Muscle of leg (tissue), 16 donors: ENCODE data around the gene THOC5. TPM values are rescaled to one million over a fixed set of nuclear protein-coding genes. Genes with fewer than 3 reads are reported as not detected.
"Not testable (repeated sequence)": the region's sequence is repeated elsewhere in the genome, so short reads cannot be mapped to it uniquely, and the experiment has no call there.

ENCODE experiments used
- DNase-seq: peaks from one replicate; pipeline ENCODE4 v3.0.0; 2013
- H3K27ac ChIP-seq: one replicate; pipeline ENCODE4 v1.5.1; 2013; ENCODE audit warnings: mild to moderate bottlenecking, low read length, control low read depth
- H3K27me3 ChIP-seq: one replicate; pipeline ENCODE4 v1.6.1; 2013; ENCODE audit warnings: low read length; ENCODE audit not compliant: control insufficient read depth, insufficient read depth
- H3K36me3 ChIP-seq: one replicate; pipeline ENCODE4 v1.6.1; 2013; ENCODE audit warnings: low read length; ENCODE audit not compliant: control insufficient read depth, insufficient read depth
- H3K4me1 ChIP-seq: one replicate; pipeline ENCODE4 v1.6.1; 2013; ENCODE audit warnings: low read length; ENCODE audit not compliant: control insufficient read depth, insufficient read depth
- H3K4me3 ChIP-seq: one replicate; pipeline ENCODE4 v1.5.1; 2013; ENCODE audit warnings: low read length, control low read depth
- H3K9me3 ChIP-seq: replicated peaks from 2 replicates; pipeline ENCODE4 v1.6.1; 2013; ENCODE audit warnings: low read depth, low read length; ENCODE audit not compliant: control insufficient read depth
- WGBS: methylation state at CpG from one replicate; pipeline ENCODE4 v1.1.5; 2013; ENCODE audit warnings: missing lambda C conversion rate; ENCODE audit not compliant: insufficient coverage; 5-methylcytosine and 5-hydroxymethylcytosine counted together
- long read RNA-seq, 11 donors: transcript quantifications; one replicate each; lab custom pipeline, GENCODE V29; 2026
- polyA plus RNA-seq, 8 donors: library from polyadenylated mRNA; unstranded; fragments of 120-200 nt; gene quantifications; one replicate each; pipeline versions ENCODE4 v1.2.1 to v1.2.3, GENCODE V29; 2013; ENCODE audit warnings: inconsistent platforms in 1 of 8, low replicate concordance in 1 of 8; ENCODE audit not compliant: insufficient read length in 8 of 8, insufficient read depth in 1 of 8
- total RNA-seq: library from RNA; stranded (reverse); fragments of 120-200 nt; gene quantifications from one replicate; pipeline ENCODE4 v1.2.4, GENCODE V29; 2013

THOC5 gene
- 28.4 TPM for total RNA-seq
- polyA plus RNA-seq = 10 to 100 TPM; 18.9 to 25.8 (median 21.6) TPM
- long read RNA-seq, donor 1, full-length matches to known transcripts = 1 of 1 reads
- long read RNA-seq, donor 1, partial matches to known transcripts = 0 of 1 reads
- long read RNA-seq, donor 1, other reads (novel, unspliced or antisense) = 0 of 1 reads
- long read RNA-seq, donor 2 = 0 reads
- long read RNA-seq, donor 3, full-length matches to known transcripts = 3 of 3 reads
- long read RNA-seq, donor 3, partial matches to known transcripts = 0 of 3 reads
- long read RNA-seq, donor 3, other reads (novel, unspliced or antisense) = 0 of 3 reads
- long read RNA-seq, donor 4, partial matches to known transcripts = 0 of 1 reads
- long read RNA-seq, donor 4, other reads (novel, unspliced or antisense) = 0 of 1 reads
- long read RNA-seq, donor 5, full-length matches to known transcripts = 8 of 19 reads
- long read RNA-seq, donor 5, partial matches to known transcripts = 11 of 19 reads
- long read RNA-seq, donor 5, other reads (novel, unspliced or antisense) = 0 of 19 reads
- long read RNA-seq, donor 6, full-length matches to known transcripts = 8 of 8 reads
- long read RNA-seq, donor 6, partial matches to known transcripts = 0 of 8 reads
- long read RNA-seq, donor 6, other reads (novel, unspliced or antisense) = 0 of 8 reads
- long read RNA-seq, donor 7, full-length matches to known transcripts = 2 of 2 reads
- long read RNA-seq, donor 7, partial matches to known transcripts = 0 of 2 reads
- long read RNA-seq, donor 7, other reads (novel, unspliced or antisense) = 0 of 2 reads
- long read RNA-seq, donor 8, full-length matches to known transcripts = 2 of 2 reads
- long read RNA-seq, donor 8, partial matches to known transcripts = 0 of 2 reads
- long read RNA-seq, donor 8, other reads (novel, unspliced or antisense) = 0 of 2 reads
- long read RNA-seq, donor 9, full-length matches to known transcripts = 1 of 1 reads
- long read RNA-seq, donor 9, partial matches to known transcripts = 0 of 1 reads
- long read RNA-seq, donor 9, other reads (novel, unspliced or antisense) = 0 of 1 reads
- long read RNA-seq, donor 10, full-length matches to known transcripts = 4 of 4 reads
- long read RNA-seq, donor 10, partial matches to known transcripts = 0 of 4 reads
- long read RNA-seq, donor 10, other reads (novel, unspliced or antisense) = 0 of 4 reads
- long read RNA-seq, donor 11, full-length matches to known transcripts = 5 of 5 reads
- long read RNA-seq, donor 11, partial matches to known transcripts = 0 of 5 reads
- long read RNA-seq, donor 11, other reads (novel, unspliced or antisense) = 0 of 5 reads

DNA sequence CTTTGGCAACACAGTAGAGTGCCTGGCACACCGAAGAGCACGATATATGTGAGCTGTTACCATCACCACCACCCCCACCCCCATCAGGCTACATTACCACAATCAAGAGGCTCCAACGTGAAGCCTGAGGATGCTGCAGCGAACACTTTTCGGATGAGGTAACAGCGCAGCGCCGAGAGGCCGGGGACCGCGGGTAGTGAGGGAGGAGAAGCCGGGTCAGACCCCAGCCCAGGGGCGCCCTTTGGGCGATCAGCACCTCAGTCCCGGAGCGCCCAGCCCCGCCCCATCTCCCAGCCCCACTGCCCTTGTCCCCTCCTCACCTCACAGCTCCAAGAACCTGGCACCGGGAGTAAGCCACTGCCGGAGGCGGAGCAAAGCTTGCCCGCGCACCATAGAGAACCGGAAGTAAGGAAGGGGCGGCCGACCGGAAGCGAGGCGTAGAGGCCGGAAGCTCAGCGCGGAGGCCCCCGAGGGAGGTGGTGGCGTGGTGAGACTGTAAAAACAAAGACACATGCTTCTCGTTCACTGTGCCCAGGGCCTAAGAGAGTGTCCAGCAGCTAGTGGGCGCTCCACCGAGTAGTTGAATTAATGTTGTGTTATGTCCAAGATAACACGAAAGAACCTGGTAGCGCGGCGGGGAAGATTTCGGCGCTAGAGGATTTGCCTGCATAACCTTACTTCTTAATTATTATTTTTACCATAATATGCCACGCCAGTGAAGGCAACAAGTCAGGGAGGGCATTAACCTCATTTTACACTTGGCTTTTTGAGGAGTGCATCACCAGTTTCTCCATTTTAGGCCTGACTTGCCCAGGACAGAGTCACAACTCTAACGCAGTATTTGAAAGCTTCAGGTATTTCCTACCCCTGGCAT lies at the start of gene THOC5:
Gene THOC5 (minus strand): TSS at position 407 of the 874 bp plus-strand sequence. CDS start 4,610 bp downstream, outside the sequence.
- WGBS = 0% methylated on average over 33 of the region's 44 CpGs
- Histone ChIP-seq H3K27me3 (no peaks in the 10 kb centered on the region), H3K27ac (peak within 1 kb of the TSS; percentile 78), H3K4me3 (peak within 1 kb of the TSS; percentile 66), H3K4me1 (peaks cover 9% of the 10 kb centered on the region), H3K9me3 (no peaks in the 10 kb centered on the region), H3K36me3 (peaks cover 39% of the 10 kb centered on the region)
- peak; percentile 98 for DNase-seq

DNA sequence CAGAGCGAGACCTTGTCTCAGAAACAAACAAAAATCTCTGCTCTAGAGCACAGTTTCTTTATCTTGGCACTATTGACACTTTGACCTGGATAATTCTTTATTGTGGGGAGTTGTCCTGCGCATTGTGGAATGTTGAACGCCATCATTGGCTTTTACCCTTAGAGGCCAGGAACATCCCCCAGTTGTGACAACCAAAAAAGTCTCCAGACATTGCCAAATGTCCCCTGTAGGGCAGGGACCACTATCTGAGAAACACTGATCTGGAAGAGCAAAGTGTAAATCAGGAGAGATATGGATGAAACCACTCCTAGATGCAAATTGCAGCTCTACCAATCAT lies 45.1 kb upstream of the THOC5 start:
- H3K4me3 ChIP-seq = no peak overlapping the region
- no peaks in the 10 kb centered on the region for H3K27me3 ChIP-seq
- H3K27ac ChIP-seq = no peak overlapping the region
- no peaks in the 10 kb centered on the region for H3K36me3 ChIP-seq
- no peaks in the 10 kb centered on the region for H3K9me3 ChIP-seq
- WGBS = 100% methylated on average over 2 of the region's 3 CpGs
- DNase-seq = no peak
- H3K4me1 ChIP-seq = no peaks in the 10 kb centered on the region

DNA sequence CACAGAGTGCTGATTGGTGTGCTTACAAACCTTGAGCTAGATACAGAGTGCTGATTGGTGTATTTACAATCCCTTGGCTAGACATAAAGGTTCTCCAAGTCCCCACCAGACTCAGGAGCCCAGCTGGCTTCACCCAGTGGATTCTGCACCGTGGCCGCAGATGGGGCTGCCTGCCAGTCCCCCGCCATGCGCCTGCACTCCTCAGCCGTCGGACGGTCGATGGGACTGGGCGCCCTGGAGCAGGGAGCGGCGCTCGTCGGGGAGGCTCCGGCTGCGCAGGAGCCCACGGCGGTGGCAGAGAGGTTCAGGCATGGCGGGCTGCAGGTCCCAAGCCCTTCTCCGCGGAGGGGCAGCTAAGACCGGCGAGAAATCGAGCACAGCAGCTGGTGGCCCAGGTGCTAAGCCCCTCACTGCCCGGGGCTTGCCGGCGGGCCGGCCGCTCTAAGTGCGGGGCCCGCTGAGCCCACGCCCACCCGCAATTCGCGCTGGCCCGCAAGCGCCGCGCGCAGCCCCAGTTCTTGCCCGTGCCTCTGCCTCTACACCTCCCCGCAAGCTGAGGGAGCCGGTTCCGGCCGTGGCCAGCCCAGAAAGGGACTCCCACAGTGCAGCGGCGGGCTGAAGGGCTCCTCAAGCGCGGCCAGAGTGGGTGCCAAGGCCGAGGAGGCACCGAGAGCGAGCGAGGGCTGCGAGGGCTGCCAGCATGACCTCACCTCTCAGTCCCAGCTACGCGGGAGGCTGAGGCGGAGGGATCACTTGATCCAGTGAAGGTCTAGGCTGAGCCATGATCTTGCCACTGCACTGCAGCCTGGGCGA lies 44.5 kb upstream of the THOC5 start:
- 84% methylated on average over 46 of the region's 57 CpGs for WGBS
- not testable (repeated sequence) for H3K4me3 ChIP-seq

DNA sequence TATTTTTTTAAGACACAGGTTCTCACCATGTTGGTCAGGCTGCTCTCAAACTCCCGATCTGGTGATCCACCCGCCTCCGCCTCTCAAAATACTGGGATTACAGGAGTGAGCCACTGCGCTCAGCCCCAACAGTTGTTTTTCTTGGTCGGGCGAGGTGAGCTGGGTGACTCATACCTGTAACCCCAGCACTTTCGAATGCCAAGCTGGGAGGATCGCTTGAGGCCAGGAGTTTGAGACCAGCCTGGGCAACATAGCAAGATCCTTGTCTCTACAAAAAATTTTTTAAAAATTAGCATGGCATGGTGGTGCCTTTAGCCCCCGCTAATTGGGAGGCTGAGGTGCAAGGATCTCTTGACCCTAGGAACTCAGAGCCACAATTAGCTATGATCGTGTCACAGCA lies 42.9 kb upstream of the THOC5 start:
- Histone ChIP-seq H3K27ac (no peak overlapping the region), H3K36me3 (no peaks in the 10 kb centered on the region), H3K4me1 (no peaks in the 10 kb centered on the region), H3K27me3 (no peaks in the 10 kb centered on the region), H3K4me3 (no peak overlapping the region), H3K9me3 (no peaks in the 10 kb centered on the region)
- WGBS = 90% methylated on average over 6 of the region's 10 CpGs
- no peak for DNase-seq

More for the DNA sequence above, 44.5 kb upstream of the THOC5 start:
- not testable (repeated sequence) for H3K4me1 ChIP-seq, H3K36me3 ChIP-seq, H3K9me3 ChIP-seq, DNase-seq, H3K27me3 ChIP-seq, H3K27ac ChIP-seq

GRCh38 chr22:29594447-29594846 lies 40.9 kb upstream of the THOC5 start:
- not testable (repeated sequence) for DNase-seq, H3K9me3 ChIP-seq, H3K27me3 ChIP-seq, H3K27ac ChIP-seq, H3K4me3 ChIP-seq, H3K36me3 ChIP-seq, H3K4me1 ChIP-seq
- WGBS = 93% methylated on average over 3 of the region's 6 CpGs

DNA sequence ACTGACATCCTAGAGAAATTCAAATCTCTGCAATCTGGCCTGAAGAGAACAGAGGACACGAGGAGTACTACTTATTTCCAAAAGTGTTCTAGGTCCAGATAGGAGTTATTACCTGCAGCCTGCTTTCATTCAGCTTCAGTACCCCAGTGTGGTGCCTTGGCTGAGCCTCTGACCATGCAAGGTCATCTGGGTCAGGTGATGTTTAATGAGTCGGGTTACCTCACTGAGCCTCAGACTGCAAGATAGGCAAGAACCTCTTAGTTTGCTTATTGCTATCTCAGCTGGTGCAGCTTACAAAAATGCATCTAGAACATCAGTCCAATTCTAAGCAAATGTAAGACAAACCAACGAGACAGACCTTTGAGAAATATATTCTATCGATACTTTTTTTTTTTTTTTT lies 40.4 kb upstream of the THOC5 start:
- Histone ChIP-seq H3K4me3 (no peak overlapping the region), H3K27ac (no peak overlapping the region), H3K4me1 (no peaks in the 10 kb centered on the region), H3K9me3 (no peaks in the 10 kb centered on the region), H3K27me3 (no peaks in the 10 kb centered on the region), H3K36me3 (no peaks in the 10 kb centered on the region)
- DNase-seq = no peak
- WGBS = 40% methylated on average over 1 of the region's 4 CpGs

GRCh38 chr22:29587938-29588699 lies 34.6 kb upstream of the THOC5 start:
- Histone ChIP-seq H3K36me3 (no peaks in the 10 kb centered on the region), H3K27ac (no peak overlapping the region), H3K27me3 (no peaks in the 10 kb centered on the region), H3K4me3 (no peak overlapping the region), H3K4me1 (no peaks in the 10 kb centered on the region), H3K9me3 (no peaks in the 10 kb centered on the region)
- WGBS = 64% methylated on average over 9 of the region's 9 CpGs
- peak; percentile 22 for DNase-seq

DNA sequence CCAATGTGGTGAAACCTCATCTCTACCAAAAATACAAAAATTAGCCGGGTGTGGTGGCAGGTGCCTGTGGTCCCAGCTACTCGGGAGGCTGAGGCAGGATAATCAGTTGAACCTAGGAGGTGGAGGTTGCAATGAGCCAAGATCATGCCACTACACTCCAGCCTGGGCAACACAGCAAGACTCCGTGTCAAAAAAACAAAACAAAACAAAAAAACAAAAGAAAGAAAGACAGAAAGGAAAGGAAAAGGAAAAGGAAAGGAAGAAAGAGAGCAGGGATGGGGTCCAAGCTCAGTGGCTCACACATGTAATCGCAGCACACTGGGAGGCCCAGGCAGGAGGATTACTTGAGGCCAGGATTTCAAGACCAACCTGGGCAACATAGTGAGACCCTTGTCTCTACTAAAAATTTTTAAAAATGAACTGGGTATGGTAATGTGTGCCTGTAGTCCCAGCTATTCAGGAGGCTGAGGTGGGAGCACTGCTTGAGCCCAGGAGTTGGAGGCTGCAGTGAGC lies 32.7 kb upstream of the THOC5 start:
- not testable (repeated sequence) for H3K9me3 ChIP-seq, H3K27me3 ChIP-seq, H3K4me1 ChIP-seq, H3K4me3 ChIP-seq, H3K27ac ChIP-seq, DNase-seq, H3K36me3 ChIP-seq
- WGBS = 86% methylated on average over 1 of the region's 4 CpGs
